Activated T-cell treated with anti-CD3 and anti-CD28 coated beads, Interleukin-2, amount 50 U/mL, for 72 hours (primary cell): ENCODE data around the gene ICAM5. TPM values are rescaled to one million over a fixed set of nuclear protein-coding genes. Genes with fewer than 3 reads are reported as not detected.
A peak's percentile ranks its signal among the peaks of the same experiment; 100 is the strongest.

Experiments
- ATAC-seq, 2 donors: fragments of 150-1000 bp; cut with Tn5 transposase; replicated peaks in 1 of 2; 2 replicates each; pipeline ENCODE4 v1.10.0; 2021; ENCODE audit warnings: moderate library complexity in 2 of 2, mild to moderate bottlenecking in 1 of 2
- DNase-seq, 2 donors: peaks; one replicate each; pipeline ENCODE4 v3.0.0; 2021 to 2022; ENCODE audit warnings: mixed read lengths in 1 of 2
- H3K27ac Mint-ChIP-seq: one replicate; pipeline ENCODE4 v1.8.0; 2022; ENCODE audit warnings: mild to moderate bottlenecking, moderate library complexity, mixed read lengths
- H3K27me3 Mint-ChIP-seq: one replicate; pipeline ENCODE4 v1.8.0; 2022; ENCODE audit warnings: low read depth, mixed read lengths
- H3K36me3 Mint-ChIP-seq, 2 donors: one replicate each; pipeline ENCODE4 v1.8.0; 2022; ENCODE audit warnings: mixed read lengths in 2 of 2, mild to moderate bottlenecking in 1 of 2; ENCODE audit not compliant: insufficient read depth in 2 of 2
- H3K4me1 Mint-ChIP-seq: one replicate; pipeline ENCODE4 v1.8.0; 2022; ENCODE audit warnings: low read depth, mixed read lengths
- H3K4me3 Mint-ChIP-seq, 2 donors: one replicate each; pipeline ENCODE4 v1.8.0; 2022; ENCODE audit warnings: mild to moderate bottlenecking in 2 of 2, mixed read lengths in 2 of 2, moderate library complexity in 2 of 2
- H3K9me3 Mint-ChIP-seq, 2 donors: one replicate each; pipeline ENCODE4 v1.8.0; 2022; ENCODE audit warnings: mixed read lengths in 2 of 2
- total RNA-seq, 2 donors: library from RNA; stranded (reverse); gene quantifications; one replicate each; pipeline ENCODE4 v1.2.3, GENCODE V29; 2022

The ICAM5 gene
- total RNA-seq, 2 donors from 2014 or later = 3.1 to 3.8 TPM

GRCh38 chr19:10259162-10259905 lies 30.4 kb upstream of the ICAM5 start:
- Mint-ChIP-seq H3K9me3 (no peaks in the 10 kb centered on the region), H3K4me3 (peak overlapping the region; percentile 66 to 75), H3K27me3 (no peaks in the 10 kb centered on the region), H3K36me3 (peaks cover 9 to 22% of the 10 kb centered on the region in 2 donors), H3K4me1 (peaks cover 43% of the 10 kb centered on the region), H3K27ac (peak overlapping the region; percentile 50)
- ATAC-seq (peak; percentile 79 to 84), DNase-seq (peak; percentile 93 to 98)

- peak overlapping the region; percentile 66 to 75 for H3K4me3 Mint-ChIP-seq
- ATAC-seq (peak; percentile 79), DNase-seq (peak; percentile 69 to 77)
- H3K27me3 Mint-ChIP-seq = no peaks in the 10 kb centered on the region
- H3K9me3 Mint-ChIP-seq = no peaks in the 10 kb centered on the region
- peaks cover 39% of the 10 kb centered on the region for H3K4me1 Mint-ChIP-seq
- peaks cover 9 to 20% of the 10 kb centered on the region in 2 donors for H3K36me3 Mint-ChIP-seq
- peak overlapping the region; percentile 52 for H3K27ac Mint-ChIP-seq
Measured at GRCh38 chr19:10260141-10260584, 29.6 kb upstream of the ICAM5 start.

- no peak overlapping the region for H3K27ac Mint-ChIP-seq
- no peak for ATAC-seq
- peaks cover 34% of the 10 kb centered on the region for H3K4me1 Mint-ChIP-seq
- H3K9me3 Mint-ChIP-seq = no peaks in the 10 kb centered on the region
- H3K4me3 Mint-ChIP-seq = no peak overlapping the region
- H3K36me3 Mint-ChIP-seq = peaks cover 0 to 6% of the 10 kb centered on the region in 2 donors
- DNase-seq = no peak
- H3K27me3 Mint-ChIP-seq = no peaks in the 10 kb centered on the region
Measured at GRCh38 chr19:10262771-10263170, 27.0 kb upstream of the ICAM5 start.

GRCh38 chr19:10266706-10267105 lies 23.0 kb upstream of the ICAM5 start:
- no peak for DNase-seq
- ATAC-seq = no peak
- Mint-ChIP-seq H3K27ac (no peak overlapping the region), H3K27me3 (no peaks in the 10 kb centered on the region), H3K36me3 (no peaks in the 10 kb centered on the region), H3K4me1 (peaks cover 26% of the 10 kb centered on the region), H3K4me3 (no peak overlapping the region), H3K9me3 (no peaks in the 10 kb centered on the region)

- Mint-ChIP-seq H3K9me3 (no peaks in the 10 kb centered on the region), H3K36me3 (no peaks in the 10 kb centered on the region), H3K27me3 (no peaks in the 10 kb centered on the region), H3K27ac (no peak overlapping the region), H3K4me1 (peaks cover 35% of the 10 kb centered on the region), H3K4me3 (no peak overlapping the region)
- no peak for DNase-seq
- no peak for ATAC-seq
Measured at GRCh38 chr19:10268071-10268470, 21.7 kb upstream of the ICAM5 start.

GRCh38 chr19:10269333-10270179 lies 20.2 kb upstream of the ICAM5 start:
- peaks cover 0 to 4% of the 10 kb centered on the region in 2 donors for H3K36me3 Mint-ChIP-seq
- H3K4me1 Mint-ChIP-seq = peaks cover 40% of the 10 kb centered on the region
- DNase-seq (peak; percentile 87 to 94), ATAC-seq (peak; percentile 64 to 70)
- H3K9me3 Mint-ChIP-seq = no peaks in the 10 kb centered on the region
- no peaks in the 10 kb centered on the region for H3K27me3 Mint-ChIP-seq
- H3K27ac Mint-ChIP-seq = peak overlapping the region; percentile 95
- H3K4me3 Mint-ChIP-seq = peak overlapping the region; percentile 89 to 94

- ATAC-seq = peak; percentile 82 to 83
- Mint-ChIP-seq H3K27me3 (no peaks in the 10 kb centered on the region), H3K4me1 (peaks cover 40% of the 10 kb centered on the region), H3K27ac (peak overlapping the region; percentile 95), H3K36me3 (peaks cover 1 to 5% of the 10 kb centered on the region in 2 donors), H3K4me3 (peak overlapping the region; percentile 89 to 94), H3K9me3 (no peaks in the 10 kb centered on the region)
- DNase-seq = peak; percentile 90 to 92
Measured at GRCh38 chr19:10270180-10270615, 19.6 kb upstream of the ICAM5 start.

- no peaks in the 10 kb centered on the region for H3K9me3 Mint-ChIP-seq
- H3K4me1 Mint-ChIP-seq = peaks cover 40% of the 10 kb centered on the region
Measured at GRCh38 chr19:10270616-10271394, 18.9 kb upstream of the ICAM5 start, which contains the start of gene ICAM1. TSS of gene ICAM1 (plus strand) at chr19:10271120. CDS start at chr19:10271160, 40 bp downstream.

GRCh38 chr19:10271543-10272086 lies 18.1 kb upstream of the ICAM5 start:
- no peaks in the 10 kb centered on the region for H3K27me3 Mint-ChIP-seq
- H3K4me3 Mint-ChIP-seq = peak overlapping the region; percentile 89 to 94
- H3K4me1 Mint-ChIP-seq = peaks cover 40% of the 10 kb centered on the region
- H3K9me3 Mint-ChIP-seq = no peaks in the 10 kb centered on the region
- ATAC-seq (peak in 1 of 2 donors; percentile 1), DNase-seq (peak; percentile 41 to 44)
- H3K36me3 Mint-ChIP-seq = peaks cover 1 to 5% of the 10 kb centered on the region in 2 donors
- peak overlapping the region; percentile 83 for H3K27ac Mint-ChIP-seq

More at GRCh38 chr19:10270616-10271394, 18.9 kb upstream of the ICAM5 start, which contains the start of gene ICAM1:
- ATAC-seq (peak; percentile 70 to 71), DNase-seq (peak; percentile 82 to 84)
- peaks cover 1 to 5% of the 10 kb centered on the region in 2 donors for H3K36me3 Mint-ChIP-seq
- H3K4me3 Mint-ChIP-seq = peak within 1 kb of the TSS; percentile 89 to 94
- peak within 1 kb of the TSS; percentile 95 for H3K27ac Mint-ChIP-seq
- no peaks in the 10 kb centered on the region for H3K27me3 Mint-ChIP-seq

GRCh38 chr19:10274589-10274988 lies 15.2 kb upstream of the ICAM5 start:
- ATAC-seq (no peak), DNase-seq (no peak)
- Mint-ChIP-seq H3K9me3 (no peaks in the 10 kb centered on the region), H3K4me1 (peaks cover 55% of the 10 kb centered on the region), H3K27me3 (no peaks in the 10 kb centered on the region), H3K36me3 (peaks cover 5 to 12% of the 10 kb centered on the region in 2 donors), H3K4me3 (no peak overlapping the region), H3K27ac (peak overlapping the region; percentile 79)

GRCh38 chr19:10277795-10278589 lies 11.8 kb upstream of the ICAM5 start:
- no peak overlapping the region for H3K4me3 Mint-ChIP-seq
- peaks cover 34% of the 10 kb centered on the region for H3K4me1 Mint-ChIP-seq
- peaks cover 15 to 17% of the 10 kb centered on the region in 2 donors for H3K36me3 Mint-ChIP-seq
- ATAC-seq (no peak), DNase-seq (no peak)
- no peaks in the 10 kb centered on the region for H3K9me3 Mint-ChIP-seq
- no peaks in the 10 kb centered on the region for H3K27me3 Mint-ChIP-seq
- H3K27ac Mint-ChIP-seq = peak overlapping the region; percentile 51
